ENCODE measurements around the gene RBBP6. TPM values are rescaled to one million over a fixed set of nuclear protein-coding genes. Genes with fewer than 3 reads are reported as not detected.

The RBBP6 gene
- total and polyA plus RNA-seq, 2 donors (not counting 3 experiments of a cell fraction or from before 2014, with no cell fraction given): 16.8 to 52.1 TPM

GRCh38 chr16:24508614-24509013 lies 30.8 kb upstream of the RBBP6 start:
- DNase-seq (ENCODE audit: low read depth, low spot score) (peak; percentile 87), FAIRE-seq (no peak)
- intact Hi-C loops (cut with micrococcal nuclease): no loop called here
- no peaks in the 10 kb centered on the region for H3K36me3 ChIP-seq (ENCODE audit: control insufficient read depth in 2 of 2, extremely low read depth in 1 of 2, insufficient read depth in 2 of 2, low read length in 2 of 2)
- ChIA-PET CTCF (interaction anchor here (0.8 to 5.7 kb wide), 9 partner anchors 7 to 463 kb away, joined by 3 to 70 read pairs (median 3); partner anchors contain the start of gene RBBP6), POLR2A (no interaction called here)
- H3K9me1 ChIP-seq (replicated peaks; ENCODE audit: control insufficient read depth, extremely low read depth, insufficient read depth, low read length): no peaks in the 10 kb centered on the region
- no peak overlapping the region for H3K9ac ChIP-seq (replicated peaks; ENCODE audit: extremely low read depth, insufficient read depth, low read length)
- no peaks in the 10 kb centered on the region for H3K4me1 ChIP-seq (ENCODE audit: control insufficient read depth, extremely low read depth, insufficient read depth, low read length)
- H3K4me3 ChIP-seq (replicated peaks in 1 of 3; ENCODE audit: insufficient read depth in 1 of 3, low read depth in 1 of 3, low read length in 3 of 3): no peak overlapping the region
- H3K27me3 ChIP-seq (ENCODE audit: control insufficient read depth in 2 of 2, insufficient read depth in 2 of 2, low read length in 2 of 2): peaks cover 0 to 5% of the 10 kb centered on the region in 2 experiments
- H3K9me3 ChIP-seq (replicated peaks; ENCODE audit: control insufficient read depth, insufficient read depth, low read length): no peaks in the 10 kb centered on the region
- no peak overlapping the region for H3K27ac ChIP-seq (ENCODE audit: insufficient read depth, low read depth, low read length)
- H3K4me2 ChIP-seq (ENCODE audit: insufficient read depth, low read length): no peak overlapping the region
- dilution Hi-C loops (cut with MboI; ENCODE audit: extremely low pct_ligation_motif_present, low sequenced_read_pairs): no loop called here
- no peaks in the 10 kb centered on the region for H4K20me1 ChIP-seq (replicated peaks; ENCODE audit: control insufficient read depth, extremely low read depth, insufficient read depth, low read length)
- TF ChIP-seq FOS (IDR thresholded peaks at IDR 0.05; ENCODE audit: borderline replicate concordance, insufficient read depth, low read length) (no peak), CTCF (IDR thresholded peaks at IDR 0.05; ENCODE audit: extremely low read depth in 1 of 2, insufficient read depth in 1 of 2, low read depth in 1 of 2, low read length in 2 of 2) (no peak), GATA2 (IDR thresholded peaks at IDR 0.05; ENCODE audit: insufficient read depth, insufficient read length, low read depth, low read length) (no peak), MAX (IDR thresholded peaks at IDR 0.05; ENCODE audit: insufficient read depth, insufficient read length) (no peak), JUN (IDR thresholded peaks at IDR 0.05; ENCODE audit: borderline replicate concordance, insufficient read depth, insufficient read length, low read depth) (no peak), MYC (IDR thresholded peaks at IDR 0.05; ENCODE audit: low read depth, low read length) (no peak), POLR2AphosphoS5 (IDR thresholded peaks at IDR 0.05; ENCODE audit: insufficient read depth, low read depth, low read length) (no peak)
- no peaks in the 10 kb centered on the region for H3K79me2 ChIP-seq (ENCODE audit: control insufficient read depth, insufficient read depth, low read length)
- BruUV-seq (replicated peaks): no TSS peak
- H2AFZ ChIP-seq (ENCODE audit: low read depth, low read length): no peak overlapping the region

Data from endothelial cell of umbilical vein (primary cell).